Sigmoid colon (tissue), 3 donors: ENCODE measurements around the gene CLIC6.

Experiments
- POLR2A ChIP-seq, 2 donors: fragments of 450-650 bp; IDR thresholded peaks; one replicate each; pipeline ENCODE4 v1.6.1; 2016; ENCODE audit warnings: antibody characterized with exemption in 2 of 2, mild to moderate bottlenecking in 2 of 2, moderate library complexity in 2 of 2
- TF ChIP-seq, protein P1 (sequence below), 4 experiments: fragments of 450-650 bp in 3 of 4; fragments of 200-600 bp in 1 of 4; IDR thresholded peaks; one replicate each; pipeline ENCODE4 v1.5.1; 2016 to 2019; ENCODE audit warnings: antibody characterized with exemption in 4 of 4, mild to moderate bottlenecking in 3 of 4, moderate library complexity in 2 of 4

DNA sequence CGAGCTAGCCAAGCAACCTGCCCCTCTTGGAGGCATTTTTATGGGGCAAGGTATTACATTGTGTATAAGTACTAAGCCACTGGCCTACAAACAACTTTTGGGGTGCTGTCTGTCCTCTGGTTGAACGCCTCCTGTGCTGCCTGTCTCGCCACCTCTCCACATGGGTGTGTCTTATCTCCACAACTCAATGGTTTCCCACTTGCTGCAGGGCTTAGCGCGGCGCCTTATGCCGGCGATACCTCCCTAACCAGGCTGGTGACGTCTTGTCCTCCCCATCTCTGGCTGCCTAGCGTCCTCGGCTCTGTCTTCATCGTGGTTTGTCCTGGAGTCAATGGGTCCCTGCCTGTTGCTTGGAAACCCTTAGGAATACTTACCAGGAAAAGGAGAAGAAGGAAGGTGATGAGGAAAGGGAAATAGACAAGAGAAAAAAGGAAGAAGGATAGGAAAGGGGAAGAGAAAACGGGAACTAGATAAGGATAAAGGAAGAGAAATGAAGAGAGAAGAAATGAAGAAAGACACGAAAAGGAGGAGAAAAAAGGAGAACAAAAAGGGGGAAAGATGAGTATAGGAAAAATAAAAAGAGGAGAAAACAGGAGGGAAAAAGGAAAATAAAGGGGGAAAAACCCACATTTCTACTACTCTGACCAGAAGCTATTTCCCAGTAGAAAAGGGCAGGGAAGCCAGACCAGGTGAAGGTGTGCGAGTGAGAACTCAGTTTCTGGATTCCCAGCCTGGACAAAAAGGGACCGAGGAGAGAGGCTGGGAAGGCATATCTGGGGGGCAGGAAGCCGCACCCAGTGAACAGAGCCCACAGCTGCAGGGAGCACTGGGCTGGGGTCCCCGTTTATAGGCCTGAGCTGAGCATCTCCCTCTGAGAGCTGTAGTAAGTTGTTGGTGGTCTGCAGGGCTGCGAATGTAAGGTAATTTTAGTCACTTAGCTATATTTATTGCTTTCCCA, 86.2 kb downstream of the CLIC6 start:
- TF ChIP-seq POLR2A (IDR thresholded peaks at IDR 0.05), result no peak
- TF ChIP-seq, protein P1, sequence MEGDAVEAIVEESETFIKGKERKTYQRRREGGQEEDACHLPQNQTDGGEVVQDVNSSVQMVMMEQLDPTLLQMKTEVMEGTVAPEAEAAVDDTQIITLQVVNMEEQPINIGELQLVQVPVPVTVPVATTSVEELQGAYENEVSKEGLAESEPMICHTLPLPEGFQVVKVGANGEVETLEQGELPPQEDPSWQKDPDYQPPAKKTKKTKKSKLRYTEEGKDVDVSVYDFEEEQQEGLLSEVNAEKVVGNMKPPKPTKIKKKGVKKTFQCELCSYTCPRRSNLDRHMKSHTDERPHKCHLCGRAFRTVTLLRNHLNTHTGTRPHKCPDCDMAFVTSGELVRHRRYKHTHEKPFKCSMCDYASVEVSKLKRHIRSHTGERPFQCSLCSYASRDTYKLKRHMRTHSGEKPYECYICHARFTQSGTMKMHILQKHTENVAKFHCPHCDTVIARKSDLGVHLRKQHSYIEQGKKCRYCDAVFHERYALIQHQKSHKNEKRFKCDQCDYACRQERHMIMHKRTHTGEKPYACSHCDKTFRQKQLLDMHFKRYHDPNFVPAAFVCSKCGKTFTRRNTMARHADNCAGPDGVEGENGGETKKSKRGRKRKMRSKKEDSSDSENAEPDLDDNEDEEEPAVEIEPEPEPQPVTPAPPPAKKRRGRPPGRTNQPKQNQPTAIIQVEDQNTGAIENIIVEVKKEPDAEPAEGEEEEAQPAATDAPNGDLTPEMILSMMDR (IDR thresholded peaks at IDR 0.05), result no peak
